Muscle layer of duodenum (tissue), 2 donors: Measurements from ENCODE around the gene CHRM2.
A peak's percentile ranks its signal among the peaks of the same experiment; 100 is the strongest.

Experiments
- H3K27ac ChIP-seq: one replicate; pipeline ENCODE4 v1.7.0; 2013; ENCODE audit warnings: mild to moderate bottlenecking, low read length
- H3K27me3 ChIP-seq: one replicate; pipeline ENCODE4 v1.7.0; 2013; ENCODE audit warnings: low read depth, mild to moderate bottlenecking, control low read depth, low read length
- H3K36me3 ChIP-seq, 2 donors: one replicate each; pipeline ENCODE4 v1.7.0; 2013; ENCODE audit warnings: low read length in 2 of 2, control low read depth in 1 of 2, mild to moderate bottlenecking in 1 of 2; ENCODE audit not compliant: insufficient read depth in 2 of 2, control insufficient read depth in 1 of 2
- H3K4me1 ChIP-seq, 2 donors: one replicate each; pipeline ENCODE4 v1.7.0; 2013; ENCODE audit warnings: low read length in 2 of 2, mild to moderate bottlenecking in 2 of 2, control low read depth in 1 of 2, moderate library complexity in 1 of 2; ENCODE audit not compliant: insufficient read depth in 2 of 2, control insufficient read depth in 1 of 2
- H3K4me3 ChIP-seq, 2 donors: one replicate each; pipeline ENCODE4 v1.7.0; 2013; ENCODE audit warnings: low read length in 2 of 2, low read depth in 1 of 2, mild to moderate bottlenecking in 1 of 2
- H3K9me3 ChIP-seq, 2 donors: one replicate each; pipeline ENCODE4 v1.7.0; 2013; ENCODE audit warnings: low read length in 2 of 2, control low read depth in 1 of 2, mild to moderate bottlenecking in 1 of 2; ENCODE audit not compliant: control insufficient read depth in 1 of 2
- donor health status: healthy.

CHRM2 gene

DNA sequence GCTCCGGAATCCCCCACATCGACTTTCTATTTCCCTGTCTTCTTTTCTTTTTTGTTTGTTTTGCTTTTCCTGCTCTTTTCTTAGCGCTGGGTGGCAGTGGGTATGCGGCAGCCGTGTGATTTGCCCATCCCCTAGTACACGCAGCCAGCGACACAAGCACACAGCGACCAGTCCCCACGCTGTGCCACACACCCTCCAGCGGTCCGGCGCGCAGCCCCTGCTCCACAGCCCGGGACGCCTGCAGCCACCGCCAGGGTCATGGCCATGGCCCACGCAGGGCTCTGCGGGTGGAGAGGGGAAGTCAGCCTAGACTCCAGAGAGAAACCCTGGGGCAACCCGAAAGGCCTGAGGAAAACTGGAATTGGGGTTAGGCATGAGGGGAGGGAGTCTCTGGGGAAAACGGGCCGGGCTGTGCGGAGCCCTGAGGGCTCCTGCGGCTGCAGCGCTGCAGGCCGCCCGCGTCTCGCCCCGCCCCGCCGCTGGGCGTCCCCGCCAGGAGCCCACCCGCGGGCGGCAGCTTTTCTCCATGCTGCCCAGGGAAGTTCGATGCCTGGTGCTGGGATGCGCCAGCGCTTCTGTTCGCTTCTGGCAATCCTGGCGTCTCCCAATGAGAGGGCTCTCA, 2.5 kb downstream of the CHRM2 start:
- Histone ChIP-seq H3K9me3 (no peaks in the 10 kb centered on the region), H3K4me3 (peak overlapping the region; percentile 62 to 85), H3K27ac (no peak overlapping the region), H3K36me3 (no peaks in the 10 kb centered on the region), H3K4me1 (peaks cover 0 to 24% of the 10 kb centered on the region in 2 donors), H3K27me3 (peaks cover 12% of the 10 kb centered on the region)

DNA sequence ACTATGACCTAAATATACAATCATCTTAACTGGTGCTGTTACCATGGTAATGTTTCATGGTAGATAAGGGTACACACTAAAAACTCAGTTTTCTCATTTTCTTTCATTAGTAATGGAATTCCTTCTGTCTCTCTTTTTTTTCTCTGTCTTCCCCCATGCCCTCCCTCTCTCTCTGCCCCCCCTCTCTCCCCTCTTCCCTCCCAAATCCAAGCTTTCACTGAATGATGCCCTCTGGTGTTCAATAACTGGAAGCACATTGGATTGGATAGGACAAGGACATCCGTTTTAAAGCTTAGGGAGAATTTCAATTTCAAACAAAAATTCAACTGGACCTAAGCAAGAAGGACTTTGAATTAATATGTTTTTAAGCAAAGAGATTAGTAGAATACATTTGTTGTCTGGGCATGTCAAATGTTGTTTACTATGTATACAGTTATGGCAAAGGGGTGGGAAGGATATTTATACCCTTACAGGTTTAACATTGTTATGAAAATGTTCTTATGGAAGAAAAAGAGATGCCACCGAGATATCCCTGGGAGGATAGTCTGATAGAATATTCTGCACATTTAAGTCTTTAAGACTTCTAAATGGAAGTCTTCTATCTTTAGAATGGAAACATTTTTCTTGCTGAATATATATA, 6.1 kb downstream of the CHRM2 start:
- H3K4me3 ChIP-seq: no peak overlapping the region
- H3K27ac ChIP-seq: no peak overlapping the region
- H3K27me3 ChIP-seq: peaks cover 8% of the 10 kb centered on the region
- H3K36me3 ChIP-seq: no peaks in the 10 kb centered on the region
- H3K4me1 ChIP-seq: peaks cover 0 to 24% of the 10 kb centered on the region in 2 donors
- H3K9me3 ChIP-seq: no peaks in the 10 kb centered on the region

- Histone ChIP-seq H3K27me3 (no peaks in the 10 kb centered on the region), H3K9me3 (no peaks in the 10 kb centered on the region), H3K27ac (peak overlapping the region; percentile 5), H3K4me1 (peaks cover 0 to 13% of the 10 kb centered on the region in 2 donors), H3K4me3 (no peak overlapping the region), H3K36me3 (no peaks in the 10 kb centered on the region)
Observed at GRCh38 chr7:136877509-136877908, 9.1 kb downstream of the CHRM2 start.

- Histone ChIP-seq H3K27ac (peak overlapping the region; percentile 5), H3K9me3 (no peaks in the 10 kb centered on the region), H3K36me3 (no peaks in the 10 kb centered on the region), H3K4me3 (peak overlapping the region in 1 of 2 donors; percentile 10), H3K27me3 (no peaks in the 10 kb centered on the region), H3K4me1 (peaks cover 0 to 13% of the 10 kb centered on the region in 2 donors)
Observed at GRCh38 chr7:136877990-136878389, 9.5 kb downstream of the CHRM2 start.

GRCh38 chr7:136878878-136879277, 10.4 kb downstream of the CHRM2 start:
- no peak overlapping the region for H3K27ac ChIP-seq
- H3K4me3 ChIP-seq: peak overlapping the region in 1 of 2 donors; percentile 10
- peaks cover 0 to 13% of the 10 kb centered on the region in 2 donors for H3K4me1 ChIP-seq
- H3K27me3 ChIP-seq: no peaks in the 10 kb centered on the region
- H3K36me3 ChIP-seq: no peaks in the 10 kb centered on the region
- no peaks in the 10 kb centered on the region for H3K9me3 ChIP-seq

DNA sequence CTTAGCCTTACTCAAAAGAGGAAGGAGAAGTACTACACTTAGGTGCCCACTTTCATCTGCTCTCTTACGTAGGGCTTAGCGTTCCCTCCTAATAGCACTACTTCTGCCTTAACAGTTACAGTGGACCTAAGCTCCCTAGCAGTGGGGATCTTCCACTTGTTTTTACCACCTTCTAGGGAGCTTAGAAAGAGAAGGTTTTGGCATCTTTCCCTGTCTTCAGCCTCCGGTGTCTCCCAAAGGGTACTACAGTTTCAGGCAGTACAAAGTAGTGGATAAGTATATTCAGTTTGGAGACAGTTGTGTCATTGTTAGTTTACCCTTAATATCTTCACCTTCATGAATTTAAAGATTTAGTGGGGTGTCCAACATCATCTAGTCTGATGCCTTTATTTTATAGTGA, 14.6 kb downstream of the CHRM2 start:
- Histone ChIP-seq H3K4me1 (peaks cover 3 to 19% of the 10 kb centered on the region in 2 donors), H3K36me3 (no peaks in the 10 kb centered on the region), H3K4me3 (no peak overlapping the region), H3K27ac (no peak overlapping the region), H3K9me3 (no peaks in the 10 kb centered on the region), H3K27me3 (no peaks in the 10 kb centered on the region)

- H3K27ac ChIP-seq: no peak overlapping the region
- no peaks in the 10 kb centered on the region for H3K36me3 ChIP-seq
- H3K4me1 ChIP-seq: peaks cover 3 to 6% of the 10 kb centered on the region in 2 donors
- H3K9me3 ChIP-seq: no peaks in the 10 kb centered on the region
- no peaks in the 10 kb centered on the region for H3K27me3 ChIP-seq
- no peak overlapping the region for H3K4me3 ChIP-seq
Observed at GRCh38 chr7:136884492-136884891, 16.0 kb downstream of the CHRM2 start.

- no peaks in the 10 kb centered on the region for H3K36me3 ChIP-seq
- no peak overlapping the region for H3K27ac ChIP-seq
- peaks cover 3 to 6% of the 10 kb centered on the region in 2 donors for H3K4me1 ChIP-seq
- no peak overlapping the region for H3K4me3 ChIP-seq
- H3K27me3 ChIP-seq: no peaks in the 10 kb centered on the region
- H3K9me3 ChIP-seq: no peaks in the 10 kb centered on the region
Observed at GRCh38 chr7:136887317-136887716, 18.9 kb downstream of the CHRM2 start.

- Histone ChIP-seq H3K9me3 (no peaks in the 10 kb centered on the region), H3K36me3 (no peaks in the 10 kb centered on the region), H3K27ac (no peak overlapping the region), H3K27me3 (no peaks in the 10 kb centered on the region), H3K4me3 (no peak overlapping the region), H3K4me1 (no peaks in the 10 kb centered on the region)
Observed at GRCh38 chr7:136890399-136890798, 21.9 kb downstream of the CHRM2 start.

- Histone ChIP-seq H3K4me1 (no peaks in the 10 kb centered on the region), H3K4me3 (no peak overlapping the region), H3K9me3 (no peaks in the 10 kb centered on the region), H3K27ac (no peak overlapping the region), H3K27me3 (no peaks in the 10 kb centered on the region), H3K36me3 (no peaks in the 10 kb centered on the region)
Observed at GRCh38 chr7:136891850-136892249, 23.4 kb downstream of the CHRM2 start.

GRCh38 chr7:136894789-136895188, 26.3 kb downstream of the CHRM2 start:
- no peaks in the 10 kb centered on the region for H3K27me3 ChIP-seq
- H3K4me3 ChIP-seq: no peak overlapping the region
- no peak overlapping the region for H3K27ac ChIP-seq
- H3K36me3 ChIP-seq: no peaks in the 10 kb centered on the region
- H3K9me3 ChIP-seq: no peaks in the 10 kb centered on the region
- no peaks in the 10 kb centered on the region for H3K4me1 ChIP-seq

DNA sequence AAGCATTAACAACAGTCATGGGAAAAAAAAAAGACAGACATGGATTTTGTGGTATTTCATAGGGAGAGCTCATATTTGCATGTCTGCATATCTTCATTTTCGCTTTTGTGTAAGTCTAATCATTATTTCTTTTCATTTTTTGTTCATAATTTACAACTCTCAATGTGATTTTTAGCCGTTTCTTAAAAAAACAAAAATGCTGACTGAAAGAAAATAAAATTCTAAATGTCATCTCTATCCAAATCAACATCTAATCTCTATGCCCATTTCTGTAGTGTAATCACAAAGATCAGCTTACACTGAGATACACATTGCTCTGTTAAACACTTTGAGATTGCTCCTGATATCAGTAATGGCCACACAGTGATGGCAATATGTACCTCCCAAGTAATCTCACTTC, 29.2 kb downstream of the CHRM2 start:
- H3K36me3 ChIP-seq: no peaks in the 10 kb centered on the region
- no peaks in the 10 kb centered on the region for H3K9me3 ChIP-seq
- no peaks in the 10 kb centered on the region for H3K4me1 ChIP-seq
- H3K27me3 ChIP-seq: no peaks in the 10 kb centered on the region
- no peak overlapping the region for H3K27ac ChIP-seq
- no peak overlapping the region for H3K4me3 ChIP-seq
